Brain microvascular endothelial cell (primary cell): ENCODE measurements around the gene KCNT1.

Source experiments
- DNase-seq: peaks from one replicate; pipeline ENCODE4 v3.0.0-alpha.2; 2020
- H3K27ac ChIP-seq: fragments of 250-450 bp; sonication (Bioruptor Pico); 2 replicates; pipeline ENCODE4 v1.5.1; 2020; ENCODE audit warnings: mild to moderate bottlenecking, moderate library complexity
- H3K27me3 ChIP-seq: fragments of 250-450 bp; sonication (Bioruptor Pico); replicated peaks from 2 replicates; pipeline ENCODE4 v1.5.1; 2020; ENCODE audit warnings: mild to moderate bottlenecking
- H3K36me3 ChIP-seq: fragments of 250-450 bp; sonication (Bioruptor Pico); replicated peaks from 2 replicates; pipeline ENCODE4 v1.5.1; 2020; ENCODE audit warnings: mild to moderate bottlenecking
- H3K4me3 ChIP-seq: 2 replicates; pipeline ENCODE4 v1.5.1; 2011; ENCODE audit warnings: low read depth, mild to moderate bottlenecking, control low read depth, low read length, moderate library complexity
- in situ Hi-C: cut with HindIII; loops from 2 replicates; pipeline ENCODE4 v1.10.0; 2017; ENCODE audit warnings: low sequenced_read_pairs, low pct_ligation_motif_present
- TF ChIP-seq, protein P1 (sequence below): IDR thresholded peaks from 2 replicates; pipeline ENCODE4 v1.5.1; 2011; ENCODE audit warnings: low read depth, mild to moderate bottlenecking, moderate library complexity, low read length, control low read depth, inconsistent platforms; ENCODE audit errors: missing control alignments

KCNT1 gene

DNA sequence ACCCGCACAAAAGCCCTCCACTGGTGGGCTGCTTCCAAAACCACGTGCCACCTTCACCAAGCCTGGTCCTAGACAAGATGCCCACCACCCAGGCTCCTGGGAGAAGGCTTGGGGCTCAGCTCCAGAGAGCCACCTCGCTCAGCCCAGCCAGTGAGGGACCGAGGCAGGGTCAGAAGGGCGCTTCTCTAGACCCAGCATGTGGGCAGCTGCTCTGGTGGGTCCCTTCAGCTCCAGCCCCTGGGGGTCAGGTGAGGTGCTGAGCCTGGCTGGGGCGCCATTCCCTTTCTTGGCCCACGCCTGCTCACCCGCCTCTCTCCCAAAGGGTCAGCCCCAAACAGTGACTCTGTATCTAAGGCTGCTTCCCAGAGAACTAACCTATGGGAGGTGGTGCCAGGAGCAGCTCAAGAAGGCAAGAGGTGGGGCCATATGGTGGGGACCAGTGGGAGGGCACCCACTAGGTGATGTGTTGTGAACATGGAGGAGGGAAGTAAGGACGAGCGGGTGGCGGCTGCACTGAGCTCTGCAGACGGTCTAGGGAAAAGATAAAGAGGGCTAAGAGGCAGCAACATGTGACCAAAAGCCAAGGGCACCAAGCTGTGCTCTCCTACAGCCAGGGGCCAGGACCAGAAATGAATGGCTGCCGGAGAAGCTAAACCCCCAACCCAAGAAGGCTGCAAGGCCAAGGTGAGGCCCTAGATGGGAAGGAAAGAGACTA is 126.0 kb downstream of the KCNT1 start:
- no peaks in the 10 kb centered on the region for H3K27me3 ChIP-seq
- no peak overlapping the region for H3K4me3 ChIP-seq
- H3K36me3 ChIP-seq: peaks cover 11% of the 10 kb centered on the region
- in situ Hi-C loops: no loop called here
- TF ChIP-seq, protein P1, sequence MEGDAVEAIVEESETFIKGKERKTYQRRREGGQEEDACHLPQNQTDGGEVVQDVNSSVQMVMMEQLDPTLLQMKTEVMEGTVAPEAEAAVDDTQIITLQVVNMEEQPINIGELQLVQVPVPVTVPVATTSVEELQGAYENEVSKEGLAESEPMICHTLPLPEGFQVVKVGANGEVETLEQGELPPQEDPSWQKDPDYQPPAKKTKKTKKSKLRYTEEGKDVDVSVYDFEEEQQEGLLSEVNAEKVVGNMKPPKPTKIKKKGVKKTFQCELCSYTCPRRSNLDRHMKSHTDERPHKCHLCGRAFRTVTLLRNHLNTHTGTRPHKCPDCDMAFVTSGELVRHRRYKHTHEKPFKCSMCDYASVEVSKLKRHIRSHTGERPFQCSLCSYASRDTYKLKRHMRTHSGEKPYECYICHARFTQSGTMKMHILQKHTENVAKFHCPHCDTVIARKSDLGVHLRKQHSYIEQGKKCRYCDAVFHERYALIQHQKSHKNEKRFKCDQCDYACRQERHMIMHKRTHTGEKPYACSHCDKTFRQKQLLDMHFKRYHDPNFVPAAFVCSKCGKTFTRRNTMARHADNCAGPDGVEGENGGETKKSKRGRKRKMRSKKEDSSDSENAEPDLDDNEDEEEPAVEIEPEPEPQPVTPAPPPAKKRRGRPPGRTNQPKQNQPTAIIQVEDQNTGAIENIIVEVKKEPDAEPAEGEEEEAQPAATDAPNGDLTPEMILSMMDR: no peak
- H3K27ac ChIP-seq: no peak overlapping the region
- DNase-seq: no peak

DNA sequence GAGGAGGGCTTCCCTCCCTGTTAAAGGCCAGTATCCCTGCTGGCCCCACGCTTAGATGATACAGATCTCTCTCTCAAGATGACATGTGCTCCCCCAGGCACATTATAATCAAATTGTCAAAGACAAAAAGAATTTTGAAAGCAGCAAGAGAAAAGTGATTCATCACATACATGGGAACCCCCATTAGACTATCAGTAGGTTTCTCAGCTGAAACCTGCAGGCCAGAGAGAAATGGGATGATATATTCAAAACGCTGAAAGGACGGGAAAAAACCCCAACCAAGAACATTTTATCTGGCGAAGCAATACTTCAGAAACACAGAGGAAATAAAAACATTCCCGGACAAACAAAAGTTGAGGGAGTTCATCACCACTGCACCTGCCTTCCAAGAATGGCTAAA is 126.7 kb downstream of the KCNT1 start:
- no peak for DNase-seq
- Histone ChIP-seq H3K4me3 (no peak overlapping the region), H3K36me3 (peaks cover 4% of the 10 kb centered on the region), H3K27me3 (no peaks in the 10 kb centered on the region), H3K27ac (no peak overlapping the region)
- TF ChIP-seq, protein P1: no peak
- in situ Hi-C loops: no loop called here

DNA sequence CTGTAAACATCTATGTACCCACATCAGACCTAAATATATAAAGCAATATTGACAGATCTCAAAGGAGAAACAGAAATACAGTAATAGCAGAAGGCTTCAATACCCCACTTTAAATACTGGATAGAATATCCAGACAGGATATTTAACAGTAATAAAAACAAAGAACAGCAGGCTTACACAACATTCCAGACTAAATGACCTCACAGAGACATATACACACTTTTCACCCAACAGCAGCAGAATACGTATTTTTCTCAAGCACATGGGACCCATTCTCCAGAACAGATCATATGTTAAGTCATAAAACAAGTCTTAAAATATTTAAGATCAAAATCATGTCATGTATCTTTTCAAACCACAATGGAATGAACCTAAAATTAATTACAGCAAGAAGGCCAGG is 128.5 kb downstream of the KCNT1 start:
- Histone ChIP-seq H3K36me3 (no peaks in the 10 kb centered on the region), H3K4me3 (no peak overlapping the region), H3K27ac (no peak overlapping the region), H3K27me3 (no peaks in the 10 kb centered on the region)
- peak; percentile 9 for DNase-seq
- TF ChIP-seq, protein P1: no peak
- in situ Hi-C loops: no loop called here

DNA sequence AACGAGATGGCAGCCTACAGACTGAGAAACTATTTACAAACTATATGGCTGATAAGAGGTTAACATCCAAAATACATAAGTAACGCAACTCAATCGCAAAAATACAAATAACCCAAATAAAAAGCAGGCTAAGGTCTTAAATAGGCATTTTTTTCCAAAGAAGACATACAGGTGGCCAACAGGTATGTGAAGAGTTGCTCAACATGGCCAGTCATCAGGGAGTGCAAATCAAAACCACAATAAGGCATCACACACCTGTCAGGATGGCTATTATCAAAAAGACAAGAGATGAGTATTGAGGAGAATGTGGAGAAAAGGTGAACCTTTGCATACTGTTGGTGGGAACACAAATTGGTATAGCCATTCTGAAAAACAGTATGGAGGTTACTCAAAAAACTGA is 131.9 kb downstream of the KCNT1 start:
- H3K4me3 ChIP-seq: no peak overlapping the region
- no peaks in the 10 kb centered on the region for H3K27me3 ChIP-seq
- TF ChIP-seq, protein P1: no peak
- in situ Hi-C loops: no loop called here
- DNase-seq: no peak
- H3K27ac ChIP-seq: no peak overlapping the region
- no peaks in the 10 kb centered on the region for H3K36me3 ChIP-seq

DNA sequence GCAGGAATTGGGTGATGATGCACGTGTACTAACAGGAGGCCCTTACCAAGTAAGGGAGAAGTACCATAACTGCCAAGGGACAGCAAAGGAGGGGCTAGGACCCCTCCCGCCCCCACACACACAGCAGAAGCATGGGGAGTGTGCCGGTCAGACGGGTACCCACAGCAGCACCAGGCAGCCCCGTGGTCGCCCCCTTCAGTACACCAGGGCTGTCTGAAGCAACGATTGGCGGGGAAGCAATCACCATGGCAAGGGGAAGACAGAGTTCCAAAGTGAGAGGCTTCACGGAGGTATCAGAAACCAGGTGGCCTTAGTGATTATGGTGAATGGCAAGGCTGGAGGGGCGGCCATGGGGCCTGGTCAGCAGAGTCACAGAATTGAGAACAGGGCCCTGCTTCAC is 133.1 kb downstream of the KCNT1 start:
- no peaks in the 10 kb centered on the region for H3K27me3 ChIP-seq
- H3K27ac ChIP-seq: no peak overlapping the region
- no peak overlapping the region for H3K4me3 ChIP-seq
- TF ChIP-seq, protein P1: no peak
- in situ Hi-C loops: no loop called here
- DNase-seq: no peak
- H3K36me3 ChIP-seq: no peaks in the 10 kb centered on the region

DNA sequence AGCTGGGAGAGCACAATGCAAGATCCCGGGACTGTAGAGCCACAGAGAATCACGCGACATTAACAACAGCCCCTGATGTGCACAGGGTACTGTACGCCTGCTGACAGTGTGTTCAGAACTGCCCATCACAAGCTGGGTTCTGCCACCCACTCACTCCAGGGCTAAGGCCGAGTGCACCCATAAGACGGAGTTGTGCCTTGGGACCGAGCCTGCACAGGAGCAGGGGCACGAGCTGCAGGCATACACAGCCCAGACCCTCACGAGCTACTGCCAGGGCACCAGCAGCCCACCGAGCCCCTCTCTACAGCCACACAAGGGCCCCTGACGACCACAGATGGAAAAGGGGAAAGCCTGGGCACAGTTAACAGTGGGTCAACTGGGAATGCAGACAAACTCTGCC is 137.5 kb downstream of the KCNT1 start:
- in situ Hi-C loops: no loop called here
- peaks cover 2% of the 10 kb centered on the region for H3K36me3 ChIP-seq
- H3K27ac ChIP-seq: no peak overlapping the region
- DNase-seq: no peak
- no peak overlapping the region for H3K4me3 ChIP-seq
- TF ChIP-seq, protein P1: no peak
- H3K27me3 ChIP-seq: no peaks in the 10 kb centered on the region
